GM15510 (cell line): ENCODE data around the gene POLG2.

ENCODE experiments used
- POLR2A ChIP-seq: IDR thresholded peaks from 3 replicates; pipeline ENCODE4 v1.6.1; 2011; ENCODE audit warnings: borderline replicate concordance; ENCODE audit not compliant: insufficient read length; ENCODE audit errors: extremely low read depth

POLG2 gene

GRCh38 chr17:64471440-64471839, 25.4 kb downstream of the POLG2 start:
- no peak for TF ChIP-seq POLR2A

- TF ChIP-seq POLR2A, result no peak
These were observed 26.2 kb downstream of the POLG2 start for GRCh38 chr17:64470625-64471024.

DNA sequence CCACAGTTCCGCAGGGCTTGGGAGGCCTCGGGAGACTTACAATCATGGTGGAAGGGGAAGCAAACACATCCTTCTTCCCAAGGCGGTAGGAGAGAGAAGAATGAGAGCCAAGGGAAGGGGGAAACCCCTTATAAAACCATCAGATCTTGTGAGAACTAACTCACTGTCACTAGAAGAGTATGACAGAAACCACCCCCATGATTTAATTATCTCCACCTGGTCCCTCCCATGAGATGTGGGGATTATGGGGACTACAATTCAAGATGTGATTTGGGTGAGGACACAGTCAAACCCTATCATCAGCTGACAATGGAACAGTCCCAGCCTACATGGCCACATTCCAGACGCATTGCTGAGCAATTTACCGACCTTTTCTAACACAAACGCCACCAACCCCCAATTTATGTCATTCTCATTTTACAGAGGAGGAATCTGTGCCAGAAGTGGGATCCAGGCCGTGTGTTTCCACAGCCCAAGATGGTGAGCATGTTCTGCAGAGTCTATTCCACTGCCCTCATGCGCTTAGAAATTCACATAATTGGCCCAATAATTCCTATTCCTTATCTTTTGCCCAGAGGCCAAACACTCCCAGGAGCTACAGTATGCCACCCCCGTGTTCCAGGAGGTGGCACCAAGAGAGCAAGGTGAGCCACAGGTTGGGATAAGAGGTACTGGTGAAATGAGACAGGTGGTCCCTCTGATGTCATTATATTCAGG, 30.7 kb downstream of the POLG2 start:
- TF ChIP-seq POLR2A, result no peak

GRCh38 chr17:64461788-64462187, 35.1 kb downstream of the POLG2 start:
- TF ChIP-seq POLR2A, result no peak

- TF ChIP-seq POLR2A, result no peak
These were observed 35.9 kb downstream of the POLG2 start for GRCh38 chr17:64460955-64461354.

- TF ChIP-seq POLR2A, result no peak
These were observed 37.5 kb downstream of the POLG2 start for GRCh38 chr17:64459284-64459747.

GRCh38 chr17:64458756-64459155, 38.1 kb downstream of the POLG2 start:
- TF ChIP-seq POLR2A, result no peak

- TF ChIP-seq POLR2A, result no peak
These were observed 39.7 kb downstream of the POLG2 start for GRCh38 chr17:64457156-64457555.

DNA sequence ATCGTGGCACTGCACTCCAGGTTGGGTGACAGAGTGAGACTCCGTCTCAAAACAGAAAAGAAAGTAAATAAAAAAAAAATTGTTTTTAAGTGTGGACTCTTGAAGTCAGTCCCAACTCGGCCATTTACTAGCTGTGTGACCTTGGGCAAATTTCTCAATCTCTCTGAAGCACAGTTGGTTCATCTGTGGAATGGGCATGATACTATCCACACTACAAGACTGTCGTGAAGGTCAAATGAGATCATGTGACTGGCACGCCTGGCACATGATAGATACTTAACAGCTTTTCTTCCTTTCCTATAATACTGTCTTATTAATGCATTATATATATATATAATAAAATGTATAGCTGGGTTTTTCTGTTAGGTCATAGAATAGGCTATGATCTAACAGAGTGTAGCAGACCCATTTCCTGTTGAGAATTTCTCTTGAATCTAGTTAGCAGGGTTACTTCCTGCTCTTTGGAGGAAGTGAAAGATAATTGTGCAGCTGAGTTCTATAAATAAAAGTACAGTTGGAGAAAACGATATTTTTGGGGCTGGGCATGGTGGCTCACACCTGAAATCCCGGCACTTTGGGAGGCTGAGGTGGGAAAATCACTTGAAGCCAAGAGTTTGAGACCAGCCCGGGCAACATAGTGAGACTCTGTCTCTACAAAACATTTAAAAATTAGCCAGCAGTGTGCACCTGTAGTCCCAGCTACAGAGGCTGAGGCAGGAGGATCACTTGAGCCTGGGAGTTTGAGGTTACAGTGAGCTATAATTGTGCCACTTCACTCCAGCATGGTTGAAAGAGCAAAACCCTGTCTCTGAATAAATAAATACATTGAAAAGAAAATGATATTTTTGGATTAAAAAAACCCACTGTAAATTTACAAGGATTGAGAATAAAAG, 40.6 kb downstream of the POLG2 start:
- no peak for TF ChIP-seq POLR2A

DNA sequence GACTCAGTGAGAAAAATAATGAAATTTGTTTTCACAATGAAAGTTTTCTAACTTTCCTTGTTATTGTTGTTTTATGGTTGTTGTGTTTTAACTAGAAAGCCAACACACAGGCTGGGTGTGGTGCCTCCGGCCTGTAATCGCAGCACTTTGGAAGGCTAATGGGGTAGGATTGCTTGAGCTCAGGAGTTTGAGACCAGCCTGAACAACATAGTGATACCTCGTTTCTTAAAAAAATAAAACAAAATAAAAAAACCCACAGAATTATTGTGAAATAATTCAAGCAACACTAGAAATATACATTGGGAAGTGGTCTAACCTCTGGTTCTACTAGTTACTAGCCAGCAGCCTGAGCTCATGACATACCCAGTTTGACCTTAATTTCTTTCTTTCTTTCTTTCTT, 47.3 kb downstream of the POLG2 start:
- no peak for TF ChIP-seq POLR2A

DNA sequence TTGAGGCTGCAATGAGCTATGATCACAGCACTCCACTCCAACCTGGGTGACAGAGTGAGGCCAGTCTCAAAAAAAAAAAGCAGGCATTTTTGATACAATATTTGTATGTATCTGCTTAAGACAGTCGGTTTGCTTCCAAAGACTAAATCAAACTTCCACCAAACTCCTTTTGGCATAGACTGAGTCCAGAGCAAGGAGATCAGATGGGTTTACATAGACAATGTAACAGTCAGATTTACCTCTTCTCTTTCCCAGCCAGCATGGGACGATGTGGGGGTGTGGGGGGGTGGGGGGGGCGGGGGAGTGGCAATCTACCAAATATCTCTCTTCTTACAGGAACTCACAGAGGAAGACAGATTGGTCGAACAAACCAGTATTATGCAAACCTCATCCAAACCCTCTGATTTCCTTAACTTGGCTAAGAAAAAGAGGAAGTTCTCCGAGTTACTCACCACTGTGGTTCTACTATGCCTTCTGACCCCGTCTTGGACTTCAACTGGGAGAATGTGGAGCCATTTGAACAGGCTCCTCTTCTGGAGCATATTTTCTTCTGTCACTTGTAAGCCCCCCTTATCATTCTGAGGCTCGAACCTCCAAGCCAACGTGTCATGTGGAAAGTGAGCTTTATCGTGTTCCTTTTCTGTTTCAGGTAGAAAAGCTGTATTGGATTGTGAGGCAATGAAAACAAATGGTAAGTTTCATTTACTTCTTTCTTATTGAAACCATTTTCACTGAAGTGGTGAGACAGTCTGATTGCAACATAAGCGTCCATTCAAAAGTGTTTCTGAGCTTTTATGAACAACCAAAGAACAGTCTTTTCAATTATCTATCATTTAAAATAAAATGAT, 48.0 kb downstream of the POLG2 start, which contains the start of gene MILR1:
TSS of gene MILR1 (plus strand) at position 451 of the 848 bp plus-strand sequence. CDS start at position 505, 54 bp downstream.
- TF ChIP-seq POLR2A, result no peak

DNA sequence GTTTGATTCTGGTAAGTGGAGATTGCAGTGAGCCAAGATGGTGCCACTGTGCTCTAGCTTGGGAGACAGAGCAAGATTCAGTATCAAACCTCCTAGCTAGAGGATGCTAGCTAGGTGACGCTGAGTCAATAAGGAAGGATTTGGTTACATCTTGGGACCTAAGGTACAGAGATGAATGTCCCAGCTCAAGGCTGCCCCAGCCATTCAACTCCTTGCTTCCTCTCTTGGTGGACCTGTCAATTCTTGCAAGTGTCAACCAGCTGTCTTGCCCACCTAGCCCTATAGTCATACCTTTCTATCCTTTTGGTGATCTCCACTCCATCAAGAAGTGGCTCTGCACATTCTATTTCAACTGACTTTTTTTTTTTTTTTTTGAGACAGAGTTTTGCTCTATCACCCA, 49.3 kb downstream of the POLG2 start:
- TF ChIP-seq POLR2A, result no peak

- TF ChIP-seq POLR2A, result no peak
These were observed 53.6 kb downstream of the POLG2 start for GRCh38 chr17:64443086-64443760.

DNA sequence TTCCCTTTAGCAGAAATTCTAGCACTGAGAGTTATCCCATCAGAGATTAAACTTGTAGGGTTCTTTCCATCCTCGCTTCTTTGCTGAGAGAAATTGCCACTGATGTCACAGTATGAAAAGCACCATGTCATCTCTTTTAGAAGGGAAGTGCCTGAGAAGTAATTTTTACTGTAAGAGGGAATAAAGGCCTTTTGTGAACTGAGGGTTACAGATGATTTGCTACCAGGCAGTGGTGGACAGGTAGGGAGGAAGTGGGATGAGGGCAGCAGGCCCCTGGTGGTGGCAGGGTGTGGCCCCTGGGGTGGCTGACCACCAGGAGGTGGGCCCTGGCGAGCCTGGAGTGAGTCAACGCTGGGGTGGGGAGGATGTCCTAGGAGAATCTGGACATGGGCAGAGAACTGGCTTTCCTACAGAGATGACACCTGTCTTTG, 54.3 kb downstream of the POLG2 start:
- no peak for TF ChIP-seq POLR2A
